ENCODE results near the gene RHEB.
A peak's percentile ranks its signal among the peaks of the same experiment; 100 is the strongest.
"Not testable (repeated sequence)": the region's sequence is repeated elsewhere in the genome, so short reads cannot be mapped to it uniquely, and the experiment has no call there.

The RHEB gene

GRCh38 chr7:151519765-151520418, at the start of gene RHEB:
Gene RHEB (minus strand): TSS chr7:151519895. CDS start chr7:151519511, 384 bp downstream.
- peak; percentile 96 for DNase-seq

- no peak for DNase-seq
Measured at GRCh38 chr7:151566897-151567320, 47.2 kb upstream of the RHEB start.

GRCh38 chr7:151565541-151565940, 45.8 kb upstream of the RHEB start:
- no peak for DNase-seq

GRCh38 chr7:151560243-151560642, 40.5 kb upstream of the RHEB start:
- DNase-seq, result no peak

GRCh38 chr7:151559557-151560183, 40.0 kb upstream of the RHEB start:
- DNase-seq, result no peak

- DNase-seq, result no peak
Measured at GRCh38 chr7:151558575-151558974, 38.9 kb upstream of the RHEB start.

GRCh38 chr7:151556592-151556991, 36.9 kb upstream of the RHEB start:
- DNase-seq, result no peak

GRCh38 chr7:151553356-151553755, 33.7 kb upstream of the RHEB start:
- no peak for DNase-seq

GRCh38 chr7:151552352-151553028, 32.8 kb upstream of the RHEB start:
- DNase-seq, result peak; percentile 22

GRCh38 chr7:151551820-151552219, 32.1 kb upstream of the RHEB start:
- DNase-seq, result no peak

GRCh38 chr7:151550656-151551286, 31.1 kb upstream of the RHEB start:
- DNase-seq, result no peak

GRCh38 chr7:151549644-151550043, 29.9 kb upstream of the RHEB start:
- no peak for DNase-seq

GRCh38 chr7:151549083-151549482, 29.4 kb upstream of the RHEB start:
- DNase-seq, result no peak

GRCh38 chr7:151544183-151544582, 24.5 kb upstream of the RHEB start:
- no peak for DNase-seq

GRCh38 chr7:151542606-151543130, 23.0 kb upstream of the RHEB start:
- DNase-seq, result no peak

GRCh38 chr7:151541709-151542499, 22.2 kb upstream of the RHEB start:
- DNase-seq, result no peak

- no peak for DNase-seq
Measured at GRCh38 chr7:151540146-151540545, 20.5 kb upstream of the RHEB start.

- no peak for DNase-seq
Measured at GRCh38 chr7:151539088-151539671, 19.5 kb upstream of the RHEB start.

GRCh38 chr7:151537818-151538561, 18.3 kb upstream of the RHEB start:
- no peak for DNase-seq

- not testable (repeated sequence) for DNase-seq
Measured at GRCh38 chr7:151536178-151536577, 16.5 kb upstream of the RHEB start.

GRCh38 chr7:151529842-151530241, 10.1 kb upstream of the RHEB start:
- DNase-seq, result no peak
